Measurements from ENCODE around the gene TSSK6.
A peak's percentile ranks its signal among the peaks of the same experiment; 100 is the strongest.

The TSSK6 gene

GRCh38 chr19:19508217-19508616, 7.1 kb downstream of the TSSK6 start:
- no peaks in the 10 kb centered on the region for H3K4me1 Mint-ChIP-seq
- DNase-seq (no peak), ATAC-seq (no peak)
- H3K4me3 Mint-ChIP-seq = no peak overlapping the region
- H3K36me3 Mint-ChIP-seq (ENCODE audit: low read depth) = peaks cover 19% of the 10 kb centered on the region
- no peak overlapping the region for H3K27ac Mint-ChIP-seq
- H3K9me3 Mint-ChIP-seq = no peaks in the 10 kb centered on the region
- H3K27me3 Mint-ChIP-seq = no peaks in the 10 kb centered on the region

GRCh38 chr19:19507354-19507753, 8.0 kb downstream of the TSSK6 start:
- no peaks in the 10 kb centered on the region for H3K4me1 Mint-ChIP-seq
- no peak for ATAC-seq
- H3K4me3 Mint-ChIP-seq = no peak overlapping the region
- no peaks in the 10 kb centered on the region for H3K27me3 Mint-ChIP-seq
- H3K36me3 Mint-ChIP-seq (ENCODE audit: low read depth) = peaks cover 23% of the 10 kb centered on the region
- no peaks in the 10 kb centered on the region for H3K9me3 Mint-ChIP-seq
- no peak for DNase-seq
- no peak overlapping the region for H3K27ac Mint-ChIP-seq

- no peak for DNase-seq
- Mint-ChIP-seq H3K36me3 (ENCODE audit: low read depth) (peaks cover 30% of the 10 kb centered on the region), H3K4me3 (no peak overlapping the region), H3K9me3 (no peaks in the 10 kb centered on the region), H3K27me3 (no peaks in the 10 kb centered on the region), H3K27ac (no peak overlapping the region), H3K4me1 (no peaks in the 10 kb centered on the region)
- ATAC-seq = no peak
Observed at GRCh38 chr19:19506592-19506991, 8.8 kb downstream of the TSSK6 start.

GRCh38 chr19:19505669-19506326, 9.6 kb downstream of the TSSK6 start:
- Mint-ChIP-seq H3K4me3 (no peak overlapping the region), H3K9me3 (no peaks in the 10 kb centered on the region), H3K4me1 (no peaks in the 10 kb centered on the region), H3K36me3 (ENCODE audit: low read depth) (peaks cover 34% of the 10 kb centered on the region), H3K27me3 (no peaks in the 10 kb centered on the region), H3K27ac (no peak overlapping the region)
- ATAC-seq (no peak), DNase-seq (no peak)

- no peaks in the 10 kb centered on the region for H3K27me3 Mint-ChIP-seq
- ATAC-seq = no peak
- peaks cover 35% of the 10 kb centered on the region for H3K36me3 Mint-ChIP-seq (ENCODE audit: low read depth)
- DNase-seq = no peak
- no peaks in the 10 kb centered on the region for H3K9me3 Mint-ChIP-seq
- peak overlapping the region; percentile 39 for H3K27ac Mint-ChIP-seq
- H3K4me1 Mint-ChIP-seq = no peaks in the 10 kb centered on the region
- no peak overlapping the region for H3K4me3 Mint-ChIP-seq
Observed at GRCh38 chr19:19504754-19505668, 10.3 kb downstream of the TSSK6 start.

- DNase-seq (no peak), ATAC-seq (no peak)
- Mint-ChIP-seq H3K36me3 (ENCODE audit: low read depth) (peaks cover 39% of the 10 kb centered on the region), H3K4me3 (no peak overlapping the region), H3K4me1 (no peaks in the 10 kb centered on the region), H3K9me3 (no peaks in the 10 kb centered on the region), H3K27me3 (no peaks in the 10 kb centered on the region), H3K27ac (no peak overlapping the region)
Observed at GRCh38 chr19:19502808-19503602, 12.3 kb downstream of the TSSK6 start.

- Mint-ChIP-seq H3K4me3 (no peak overlapping the region), H3K27ac (no peak overlapping the region), H3K36me3 (ENCODE audit: low read depth) (peaks cover 35% of the 10 kb centered on the region), H3K4me1 (no peaks in the 10 kb centered on the region), H3K9me3 (no peaks in the 10 kb centered on the region), H3K27me3 (no peaks in the 10 kb centered on the region)
- DNase-seq (no peak), ATAC-seq (no peak)
Observed at GRCh38 chr19:19502281-19502680, 13.1 kb downstream of the TSSK6 start.

- no peak overlapping the region for H3K4me3 Mint-ChIP-seq
- no peaks in the 10 kb centered on the region for H3K4me1 Mint-ChIP-seq
- H3K36me3 Mint-ChIP-seq (ENCODE audit: low read depth) = peaks cover 34% of the 10 kb centered on the region
- DNase-seq (no peak), ATAC-seq (no peak)
- H3K27me3 Mint-ChIP-seq = no peaks in the 10 kb centered on the region
- no peak overlapping the region for H3K27ac Mint-ChIP-seq
- H3K9me3 Mint-ChIP-seq = no peaks in the 10 kb centered on the region
Observed at GRCh38 chr19:19501798-19502197, 13.6 kb downstream of the TSSK6 start.

- H3K4me3 Mint-ChIP-seq = no peak overlapping the region
- peaks cover 34% of the 10 kb centered on the region for H3K36me3 Mint-ChIP-seq (ENCODE audit: low read depth)
- DNase-seq (no peak), ATAC-seq (no peak)
- H3K27ac Mint-ChIP-seq = no peak overlapping the region
- H3K9me3 Mint-ChIP-seq = no peaks in the 10 kb centered on the region
- H3K27me3 Mint-ChIP-seq = no peaks in the 10 kb centered on the region
- H3K4me1 Mint-ChIP-seq = no peaks in the 10 kb centered on the region
Observed at GRCh38 chr19:19500975-19501644, 14.2 kb downstream of the TSSK6 start.

GRCh38 chr19:19499272-19499995, 15.9 kb downstream of the TSSK6 start:
- Mint-ChIP-seq H3K4me3 (no peak overlapping the region), H3K4me1 (peaks cover 4% of the 10 kb centered on the region), H3K9me3 (no peaks in the 10 kb centered on the region), H3K27me3 (no peaks in the 10 kb centered on the region), H3K27ac (peak overlapping the region; percentile 42), H3K36me3 (ENCODE audit: low read depth) (peaks cover 33% of the 10 kb centered on the region)
- no peak for DNase-seq
- ATAC-seq = no peak

GRCh38 chr19:19498255-19498991, 16.9 kb downstream of the TSSK6 start:
- no peak overlapping the region for H3K4me3 Mint-ChIP-seq
- no peak for ATAC-seq
- H3K27me3 Mint-ChIP-seq = no peaks in the 10 kb centered on the region
- no peak for DNase-seq
- no peak overlapping the region for H3K27ac Mint-ChIP-seq
- H3K36me3 Mint-ChIP-seq (ENCODE audit: low read depth) = peaks cover 34% of the 10 kb centered on the region
- no peaks in the 10 kb centered on the region for H3K9me3 Mint-ChIP-seq
- peaks cover 11% of the 10 kb centered on the region for H3K4me1 Mint-ChIP-seq

GRCh38 chr19:19495614-19496603, 19.4 kb downstream of the TSSK6 start:
- Mint-ChIP-seq H3K4me3 (no peak overlapping the region), H3K27ac (no peak overlapping the region), H3K27me3 (no peaks in the 10 kb centered on the region), H3K4me1 (peaks cover 11% of the 10 kb centered on the region), H3K9me3 (no peaks in the 10 kb centered on the region), H3K36me3 (ENCODE audit: low read depth) (peaks cover 23% of the 10 kb centered on the region)
- DNase-seq = no peak
- ATAC-seq = no peak

Measured in activated naive CD8-positive, alpha-beta T cell treated with anti-CD3 and anti-CD28 coated beads, Interleukin-2, amount 50 U/mL, for 24 hours (primary cell).